Common myeloid progenitor, CD34-positive (primary cell): ENCODE results near the gene DEFB113.

Source experiments
- CTCF ChIA-PET: fragments of 350-600 bp; sonication (Branson Sonifier 250); formaldehyde crosslinking; loops from one replicate; lab custom pipeline; 2021; ENCODE audit warnings: antibody characterized with exemption; lab: Charles Lee
- POLR2A ChIA-PET: fragments of 350-600 bp; sonication (Branson Sonifier 250); formaldehyde crosslinking; loops from one replicate; lab custom pipeline; 2021; ENCODE audit warnings: antibody characterized with exemption; lab: Charles Lee
- DNase-seq, 3 donors: peaks; one replicate each; pipeline versions ENCODE4 v3.0.0 to v3.0.0-alpha.2; 2013
- H3K27ac ChIP-seq, 2 experiments: 1 replicate in 1 of 2; 2 replicates in 1 of 2; pipeline ENCODE4 v1.7.0; 2013; ENCODE audit warnings: inconsistent platforms in 2 of 2, low read length in 2 of 2, mild to moderate bottlenecking in 2 of 2, low read depth in 1 of 2, moderate library complexity in 1 of 2; ENCODE audit not compliant: severe bottlenecking in 2 of 2, insufficient read depth in 1 of 2, poor library complexity in 1 of 2
- H3K27me3 ChIP-seq, 5 experiments: replicated peaks in 2 of 5; 1 replicate in 3 of 5; 2 replicates in 2 of 5; pipeline versions ENCODE4 v1.6.1 to v1.7.0; 2013; ENCODE audit warnings: low read length in 4 of 5, mild to moderate bottlenecking in 2 of 5, moderate library complexity in 2 of 5, inconsistent platforms in 1 of 5; ENCODE audit not compliant: insufficient read depth in 5 of 5, control insufficient read depth in 4 of 5
- H3K36me3 ChIP-seq, 4 experiments: 1 replicate in 2 of 4; 2 replicates in 2 of 4; pipeline versions ENCODE4 v1.6.1 to v1.7.0; 2013; ENCODE audit warnings: low read length in 3 of 4, control low read depth in 1 of 4, mild to moderate bottlenecking in 1 of 4; ENCODE audit not compliant: control insufficient read depth in 4 of 4, insufficient read depth in 4 of 4
- H3K4me1 ChIP-seq, 4 experiments: 1 replicate in 3 of 4; 2 replicates in 1 of 4; pipeline versions ENCODE4 v1.6.1 to v1.7.1; 2013; ENCODE audit warnings: low read length in 3 of 4, mild to moderate bottlenecking in 3 of 4, control low read depth in 1 of 4, inconsistent platforms in 1 of 4, moderate library complexity in 1 of 4; ENCODE audit not compliant: control insufficient read depth in 4 of 4, insufficient read depth in 4 of 4; ENCODE audit errors: control extremely low read depth in 1 of 4
- H3K4me3 ChIP-seq, 7 experiments: 1 replicate in 4 of 7; 2 replicates in 3 of 7; pipeline versions ENCODE4 v1.5.1 to v1.7.0; 2013; ENCODE audit warnings: mild to moderate bottlenecking in 7 of 7, low read length in 6 of 7, moderate library complexity in 6 of 7, inconsistent platforms in 2 of 7, low read depth in 2 of 7, control low read depth in 1 of 7; ENCODE audit not compliant: insufficient read depth in 4 of 7, control insufficient read depth in 1 of 7; ENCODE audit errors: extremely low read depth in 1 of 7
- H3K9me3 ChIP-seq, 5 experiments: 1 replicate in 4 of 5; 2 replicates in 1 of 5; pipeline versions ENCODE4 v1.6.1 to v1.7.1; 2013; ENCODE audit warnings: low read length in 4 of 5, mild to moderate bottlenecking in 2 of 5, inconsistent platforms in 1 of 5, low read depth in 1 of 5, moderate library complexity in 1 of 5; ENCODE audit not compliant: control insufficient read depth in 4 of 5, insufficient read depth in 2 of 5; ENCODE audit errors: control extremely low read depth in 1 of 5
- WGBS: methylation state at CpG from one replicate; pipeline ENCODE4 v1.1.5; 2013; ENCODE audit not compliant: insufficient coverage; 5-methylcytosine and 5-hydroxymethylcytosine counted together

DEFB113 gene

DNA sequence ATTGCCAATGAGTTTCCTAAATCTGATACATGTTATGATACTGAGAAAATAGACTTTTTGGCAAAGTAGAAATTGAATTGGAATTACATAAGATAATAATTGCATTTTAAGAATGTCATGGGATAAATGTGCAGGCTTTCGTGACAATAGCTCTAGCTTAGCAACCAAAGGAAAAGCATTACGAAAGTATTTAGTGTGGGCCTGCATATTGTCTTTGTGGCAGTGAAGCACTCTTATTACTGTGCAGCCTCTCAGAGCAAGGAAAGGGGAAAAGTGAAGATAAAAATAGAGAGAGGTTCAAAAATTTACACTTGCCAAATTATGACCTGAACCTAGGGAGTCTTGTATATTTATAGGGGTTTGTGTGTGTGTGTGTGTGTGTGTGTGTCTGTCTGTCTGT lies 12.6 kb upstream of the DEFB113 start:
- Histone ChIP-seq H3K27ac (no peak overlapping the region), H3K4me1 (no peaks in the 10 kb centered on the region), H3K27me3 (no peaks in the 10 kb centered on the region), H3K9me3 (no peaks in the 10 kb centered on the region), H3K4me3 (no peak overlapping the region), H3K36me3 (no peaks in the 10 kb centered on the region)
- ChIA-PET CTCF (no interaction called here), POLR2A (no interaction called here)
- no peak for DNase-seq
- 100% methylated on average over 2 of the region's 2 CpGs for WGBS

DNA sequence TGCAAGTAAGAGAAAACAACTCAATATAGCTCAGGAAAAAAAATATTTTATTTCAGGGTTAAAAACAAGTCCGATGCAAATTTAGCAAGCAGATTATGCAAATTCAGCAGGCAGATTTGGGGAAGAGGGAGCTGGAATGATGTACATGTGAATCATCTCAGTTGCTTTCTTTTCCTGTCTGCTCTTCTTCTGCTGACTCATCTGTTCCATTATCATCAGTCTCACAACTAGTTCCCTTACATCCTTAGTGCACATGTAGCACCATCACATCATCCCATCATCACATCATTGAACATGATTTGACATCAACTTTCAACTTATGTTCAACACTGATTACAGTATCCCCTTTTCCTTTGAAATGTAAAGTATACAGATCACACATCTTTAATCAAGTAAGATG lies 11.5 kb upstream of the DEFB113 start:
- 100% methylated on average over 1 of the region's 1 CpG for WGBS
- ChIA-PET POLR2A (no interaction called here), CTCF (interaction anchor here (1.9 kb wide), 1 partner anchor 8 kb away, joined by 4 read pairs; no protein-coding TSS in a partner anchor)
- Histone ChIP-seq H3K4me1 (no peaks in the 10 kb centered on the region), H3K27me3 (no peaks in the 10 kb centered on the region), H3K27ac (no peak overlapping the region), H3K9me3 (no peaks in the 10 kb centered on the region), H3K36me3 (no peaks in the 10 kb centered on the region), H3K4me3 (no peak overlapping the region)
- DNase-seq: peak in 2 of 3 donors; percentile 2 to 12

- no peaks in the 10 kb centered on the region for H3K27me3 ChIP-seq
- no peaks in the 10 kb centered on the region for H3K36me3 ChIP-seq
- H3K4me1 ChIP-seq: no peaks in the 10 kb centered on the region
- H3K27ac ChIP-seq: no peak overlapping the region
- ChIA-PET CTCF (no interaction called here), POLR2A (no interaction called here)
- 96% methylated on average over 4 of the region's 4 CpGs for WGBS
- no peaks in the 10 kb centered on the region for H3K9me3 ChIP-seq
- peak in 2 of 3 donors; percentile 1 to 2 for DNase-seq
- H3K4me3 ChIP-seq: no peak overlapping the region
Measured at GRCh38 chr6:49979584-49979983, 10.2 kb upstream of the DEFB113 start.

DNA sequence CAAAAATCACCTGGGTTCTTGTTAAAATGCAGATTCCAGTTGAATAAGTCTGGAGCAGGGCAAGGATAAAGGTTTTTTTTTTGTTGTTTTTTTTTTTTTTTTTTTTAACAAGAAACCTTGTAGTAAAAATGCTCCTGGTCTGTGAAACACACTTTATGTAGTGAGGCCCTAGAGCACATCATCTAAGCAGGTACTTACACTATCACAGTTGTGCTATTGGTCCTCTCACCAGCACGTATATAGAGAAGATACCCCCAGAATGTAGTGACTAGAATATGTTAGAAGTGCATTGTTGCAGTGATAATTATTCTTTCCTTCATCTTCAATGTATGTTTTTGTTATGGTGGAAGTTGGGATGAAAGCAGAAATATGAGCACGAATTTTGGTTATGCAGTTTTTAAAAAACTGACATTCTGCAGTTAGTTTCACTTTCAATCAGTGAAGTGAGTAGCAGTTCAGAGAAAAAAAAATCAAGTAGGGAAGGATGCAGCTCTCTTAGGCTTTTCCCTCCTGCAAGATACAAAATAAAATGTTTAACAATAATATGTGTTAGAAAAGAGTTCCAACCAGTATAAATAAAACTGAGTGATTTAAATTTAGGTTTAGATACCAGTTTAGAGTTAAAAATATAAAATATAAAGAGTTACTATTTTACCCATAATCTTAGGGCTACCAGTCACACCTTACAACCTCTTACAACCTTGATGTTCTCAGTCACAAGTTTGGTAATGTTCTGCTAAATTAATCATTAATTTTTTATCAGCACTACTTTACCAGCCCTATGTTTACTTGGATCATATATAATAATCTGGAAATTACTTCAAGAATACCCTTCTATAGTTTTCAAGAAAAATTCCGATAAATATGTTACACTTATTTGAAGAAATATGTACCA lies 9.2 kb upstream of the DEFB113 start:
- Histone ChIP-seq H3K9me3 (no peaks in the 10 kb centered on the region), H3K27ac (peak overlapping the region; percentile 18 to 34), H3K36me3 (no peaks in the 10 kb centered on the region), H3K4me3 (peak overlapping the region in 5 of 7 experiments; percentile 23 to 77 (median 44)), H3K27me3 (no peaks in the 10 kb centered on the region), H3K4me1 (no peaks in the 10 kb centered on the region)
- DNase-seq: peak; percentile 7 to 40 (median 27)
- 0% methylated on average over 1 of the region's 3 CpGs for WGBS
- ChIA-PET CTCF (no interaction called here), POLR2A (no interaction called here)

DNA sequence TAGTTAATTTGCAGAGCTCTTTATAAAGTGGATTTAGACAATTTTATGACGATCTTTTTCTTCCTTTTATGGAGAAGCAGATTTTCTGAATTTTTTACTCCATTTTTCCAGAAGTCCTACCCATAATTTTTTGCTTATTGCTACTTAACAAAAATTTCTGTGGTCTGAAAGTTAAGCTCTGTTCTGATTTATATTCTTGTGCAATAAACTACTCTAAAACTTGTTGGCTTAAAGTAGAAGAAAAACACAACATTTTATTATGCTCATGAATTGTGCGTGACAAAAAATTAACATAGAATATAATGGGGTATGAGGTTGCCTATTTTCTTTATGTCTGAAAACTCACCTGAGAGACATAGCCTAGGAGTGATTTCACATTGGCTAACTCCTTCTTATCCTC lies 2.6 kb downstream of the DEFB113 start:
- Histone ChIP-seq H3K27ac (no peak overlapping the region), H3K4me3 (no peak overlapping the region), H3K36me3 (no peaks in the 10 kb centered on the region), H3K9me3 (no peaks in the 10 kb centered on the region), H3K4me1 (no peaks in the 10 kb centered on the region), H3K27me3 (peaks cover 0 to 2% (median 0%) of the 10 kb centered on the region in 5 experiments)
- no CpG with 5 or more reads among the region's 2 CpGs for WGBS
- POLR2A ChIA-PET: no interaction called here
- no peak for DNase-seq
- CTCF ChIA-PET: no interaction called here

GRCh38 chr6:49966334-49966733 lies 3.1 kb downstream of the DEFB113 start:
- ChIA-PET POLR2A (no interaction called here), CTCF (no interaction called here)
- no peaks in the 10 kb centered on the region for H3K4me1 ChIP-seq
- no peaks in the 10 kb centered on the region for H3K36me3 ChIP-seq
- H3K27me3 ChIP-seq: peaks cover 0 to 2% (median 0%) of the 10 kb centered on the region in 5 experiments
- H3K4me3 ChIP-seq: no peak overlapping the region
- no CpG with 5 or more reads among the region's 2 CpGs for WGBS
- no peak for DNase-seq
- no peaks in the 10 kb centered on the region for H3K9me3 ChIP-seq
- no peak overlapping the region for H3K27ac ChIP-seq

DNA sequence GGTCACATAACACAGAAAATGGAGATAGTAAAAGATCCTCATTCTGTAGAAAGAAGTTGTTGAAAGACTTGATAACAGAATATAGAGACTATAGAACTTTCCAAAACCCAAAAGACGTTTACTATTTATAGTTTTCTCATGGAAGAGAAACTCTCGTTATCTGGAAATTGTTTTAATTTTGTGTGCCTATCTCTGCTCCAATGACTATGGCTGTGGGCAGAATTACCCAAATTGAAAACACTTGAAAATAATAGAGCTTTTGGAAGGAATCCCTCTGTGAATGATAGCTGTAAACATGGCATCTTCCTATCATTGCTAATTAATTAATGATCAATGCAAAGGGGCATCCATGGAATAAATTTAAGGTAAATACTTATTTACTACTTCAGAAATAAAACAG lies 5.4 kb downstream of the DEFB113 start, which contains the start of gene DEFB114:
DEFB114 (minus strand) TSS at position 101 of the 400 bp plus-strand sequence; CDS start at position 42, 59 bp downstream.
- ChIA-PET POLR2A (no interaction called here), CTCF (no interaction called here)
- no peaks in the 10 kb centered on the region for H3K36me3 ChIP-seq
- H3K27me3 ChIP-seq: peaks cover 0 to 2% (median 0%) of the 10 kb centered on the region in 5 experiments
- H3K4me1 ChIP-seq: no peaks in the 10 kb centered on the region
- H3K27ac ChIP-seq: no peak within 1 kb of the TSS
- no peak for DNase-seq
- H3K9me3 ChIP-seq: peaks cover 0 to 2% (median 0%) of the 10 kb centered on the region in 5 experiments
- no peak within 1 kb of the TSS for H3K4me3 ChIP-seq
- 80% methylated on average over 2 of the region's 2 CpGs for WGBS
